OCI-LY3 (cell line): ENCODE measurements around the gene ANKRD24.

Source experiments
- EZH2phosphoT487 ChIP-seq: fragments of 200-600 bp; shearing (Covaris generic); IDR thresholded peaks from 2 replicates; pipeline ENCODE4 v1.6.1; 2018; ENCODE audit warnings: antibody characterized with exemption, mixed run types, low read depth
- TF ChIP-seq, protein P1 (sequence below): fragments of 200-600, 300-600 bp; sonication (generic); IDR thresholded peaks from 2 replicates; pipeline ENCODE4 v1.5.1; 2014; ENCODE audit warnings: antibody characterized with exemption, low read length, low read depth

- TF ChIP-seq, protein P1, sequence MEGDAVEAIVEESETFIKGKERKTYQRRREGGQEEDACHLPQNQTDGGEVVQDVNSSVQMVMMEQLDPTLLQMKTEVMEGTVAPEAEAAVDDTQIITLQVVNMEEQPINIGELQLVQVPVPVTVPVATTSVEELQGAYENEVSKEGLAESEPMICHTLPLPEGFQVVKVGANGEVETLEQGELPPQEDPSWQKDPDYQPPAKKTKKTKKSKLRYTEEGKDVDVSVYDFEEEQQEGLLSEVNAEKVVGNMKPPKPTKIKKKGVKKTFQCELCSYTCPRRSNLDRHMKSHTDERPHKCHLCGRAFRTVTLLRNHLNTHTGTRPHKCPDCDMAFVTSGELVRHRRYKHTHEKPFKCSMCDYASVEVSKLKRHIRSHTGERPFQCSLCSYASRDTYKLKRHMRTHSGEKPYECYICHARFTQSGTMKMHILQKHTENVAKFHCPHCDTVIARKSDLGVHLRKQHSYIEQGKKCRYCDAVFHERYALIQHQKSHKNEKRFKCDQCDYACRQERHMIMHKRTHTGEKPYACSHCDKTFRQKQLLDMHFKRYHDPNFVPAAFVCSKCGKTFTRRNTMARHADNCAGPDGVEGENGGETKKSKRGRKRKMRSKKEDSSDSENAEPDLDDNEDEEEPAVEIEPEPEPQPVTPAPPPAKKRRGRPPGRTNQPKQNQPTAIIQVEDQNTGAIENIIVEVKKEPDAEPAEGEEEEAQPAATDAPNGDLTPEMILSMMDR, result no peak
- TF ChIP-seq EZH2phosphoT487, result no peak
Observed at GRCh38 chr19:4157164-4157563, 25.3 kb upstream of the ANKRD24 start.
